Activated gamma-delta T cell treated with anti-CD3 and anti-CD28 coated beads, Interleukin-2, amount 50 U/mL, for 16 hours (primary cell): ENCODE results near the gene AATK.
"Not testable (repeated sequence)": the region's sequence is repeated elsewhere in the genome, so short reads cannot be mapped to it uniquely, and the experiment has no call there.

ENCODE experiments used
- DNase-seq: peaks from one replicate; pipeline ENCODE4 v3.0.0-alpha.2; 2020; ENCODE audit warnings: low read depth

The AATK gene

DNA sequence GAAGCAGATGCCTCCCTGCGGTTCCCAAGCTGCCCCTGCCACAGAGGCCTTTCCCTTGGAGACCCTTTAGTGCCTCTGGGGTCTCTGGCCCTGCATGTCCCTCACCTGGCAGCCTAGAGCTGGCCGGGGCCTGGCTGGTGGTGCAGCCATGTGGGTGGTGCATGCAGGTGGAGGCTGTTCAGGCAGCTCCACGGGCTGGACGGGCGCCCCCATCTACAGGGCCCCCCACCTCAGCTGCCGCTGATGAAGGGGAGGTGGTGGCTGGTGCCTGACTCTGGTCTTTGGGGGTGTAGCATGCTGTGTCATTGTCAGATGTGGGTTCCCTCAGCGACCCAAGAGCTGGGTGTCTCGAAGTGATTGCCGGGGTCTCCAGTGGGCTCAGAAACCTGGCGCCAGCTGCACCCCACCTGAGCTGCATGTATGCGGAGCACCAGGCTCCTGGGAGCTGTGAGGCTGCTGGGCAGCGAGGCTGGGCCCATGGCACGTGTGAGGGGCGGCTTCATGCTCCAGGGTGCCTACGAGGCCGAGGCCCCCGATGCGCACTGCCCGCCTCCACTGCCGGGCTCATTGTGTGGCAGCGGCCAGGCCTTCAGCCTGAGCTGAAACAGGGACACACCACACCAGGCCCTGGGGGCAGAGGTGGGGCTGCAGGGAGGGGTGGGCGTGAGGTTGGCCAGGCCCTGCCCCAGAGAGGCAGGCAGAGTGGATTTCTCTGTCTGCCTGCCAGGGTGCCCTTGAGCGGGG lies 74.1 kb downstream of the AATK start:
- no peak for DNase-seq

DNA sequence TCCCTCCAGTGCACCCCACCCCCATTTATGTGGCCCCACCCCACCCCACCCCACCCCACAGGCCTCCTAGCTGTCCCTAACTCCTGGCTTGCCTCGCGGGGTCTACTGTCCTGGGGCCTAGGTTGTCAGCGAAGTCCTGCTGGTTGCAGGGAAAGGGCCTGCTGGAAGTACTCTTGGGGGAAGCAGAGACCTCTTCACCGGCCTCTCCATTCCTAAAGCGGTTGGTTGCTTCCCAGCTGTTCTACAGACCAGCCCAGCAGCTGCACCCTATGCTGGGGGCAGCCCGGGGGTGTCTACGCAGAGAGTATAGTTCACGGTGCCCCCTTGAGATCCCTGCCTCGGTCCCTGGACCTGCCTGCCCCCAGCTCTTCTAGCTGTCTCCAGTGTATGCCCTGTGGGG lies 74.9 kb downstream of the AATK start:
- no peak for DNase-seq

DNA sequence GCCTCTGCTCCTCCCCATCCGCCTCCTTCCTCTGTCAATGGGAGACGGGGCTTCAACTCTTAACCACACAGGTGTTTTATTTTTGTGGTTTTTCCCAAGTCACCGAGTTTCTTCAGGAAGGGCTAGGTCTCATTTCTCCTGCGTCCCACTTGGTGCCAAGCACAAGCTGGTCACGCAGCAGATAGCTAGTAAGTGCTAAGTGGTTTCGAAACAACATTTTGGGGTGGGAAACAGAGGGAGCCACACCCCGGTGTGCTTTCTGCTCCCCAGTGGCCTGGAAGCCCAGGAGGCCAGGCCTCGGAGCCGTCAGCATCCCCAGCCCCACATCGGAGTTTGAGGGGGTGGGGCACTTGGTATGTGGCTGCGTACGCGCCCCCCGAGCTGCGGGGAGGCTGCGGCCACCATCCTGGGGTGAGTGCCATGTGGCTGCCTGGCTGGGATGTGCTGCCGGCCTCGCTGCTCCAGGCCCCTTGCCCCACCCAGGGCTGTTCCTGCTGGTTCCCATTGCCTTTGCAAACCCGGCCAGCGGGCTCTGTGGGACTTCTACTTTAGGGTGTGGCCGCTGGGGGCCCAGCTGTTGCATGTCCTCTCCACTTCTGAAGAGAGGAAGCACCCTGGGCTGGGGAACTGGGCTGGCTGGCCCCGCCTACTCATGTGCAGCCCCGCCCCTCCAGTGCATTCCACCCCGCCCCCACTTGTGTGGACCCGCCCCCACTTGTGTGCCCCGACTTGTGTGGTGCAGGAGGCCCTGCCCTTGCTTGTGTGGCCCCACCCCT lies 75.5 kb downstream of the AATK start:
- no peak for DNase-seq

DNA sequence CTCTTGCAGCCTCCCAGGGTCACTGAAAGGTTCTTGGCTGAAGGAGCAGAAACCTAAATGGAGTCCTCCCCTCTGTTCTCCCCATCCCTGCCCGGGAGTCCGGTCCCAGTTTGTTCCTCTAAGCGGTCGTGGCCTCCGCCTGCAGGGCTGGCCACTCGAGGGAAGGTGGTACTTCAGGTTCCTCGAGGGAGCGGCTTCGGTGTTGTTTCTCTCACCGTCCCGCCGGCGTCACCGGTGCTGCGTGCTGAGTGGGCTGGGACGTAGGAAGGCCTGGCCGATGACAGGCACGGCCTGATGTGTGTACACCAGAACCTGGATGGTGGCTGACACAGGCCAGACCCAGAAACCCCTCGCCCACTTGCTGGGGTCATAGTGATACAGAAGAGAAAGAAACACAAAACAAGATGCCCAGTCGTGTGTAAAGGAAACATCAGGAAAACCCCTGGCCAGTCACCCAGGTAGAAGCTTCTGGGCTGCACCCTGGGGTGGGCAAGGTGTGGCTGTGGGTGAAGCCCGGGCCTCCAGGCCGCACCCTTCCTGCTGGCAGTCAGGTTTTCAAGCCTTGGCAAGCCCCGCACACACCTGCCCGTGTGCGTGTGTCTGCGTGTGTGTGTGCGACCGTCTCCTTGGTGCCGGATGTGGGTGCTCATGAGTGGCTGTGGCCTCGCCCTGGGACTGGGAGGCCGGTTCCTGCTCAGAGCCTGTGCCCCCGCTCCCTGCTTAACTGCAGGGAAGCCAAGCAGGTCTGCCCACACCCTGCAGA lies 79.1 kb downstream of the AATK start:
- no peak for DNase-seq

DNA sequence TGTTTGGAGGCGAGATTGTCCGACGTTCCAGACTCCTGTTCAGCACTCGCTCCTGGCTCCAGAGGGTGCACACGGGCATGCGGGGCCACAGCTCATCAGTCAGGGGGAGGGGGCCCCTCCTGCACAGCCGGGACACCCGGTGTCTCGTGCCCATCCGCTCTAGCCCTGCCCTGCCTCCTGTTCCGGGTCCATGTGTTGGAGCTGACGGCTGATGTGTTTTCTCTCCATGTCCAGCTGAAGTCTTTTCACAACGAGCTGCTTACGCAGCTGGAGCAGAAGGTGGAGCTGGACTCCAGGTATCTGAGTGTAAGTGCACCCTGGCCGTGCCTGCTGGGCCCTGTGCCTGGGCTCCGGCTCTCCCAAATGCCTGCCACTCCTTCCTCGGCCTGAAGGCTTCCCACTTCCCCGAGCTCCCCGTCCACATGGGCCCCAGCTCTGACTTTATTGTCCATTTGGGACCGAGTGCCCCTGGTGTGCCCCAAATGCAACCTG lies 80.6 kb downstream of the AATK start:
- no peak for DNase-seq

DNA sequence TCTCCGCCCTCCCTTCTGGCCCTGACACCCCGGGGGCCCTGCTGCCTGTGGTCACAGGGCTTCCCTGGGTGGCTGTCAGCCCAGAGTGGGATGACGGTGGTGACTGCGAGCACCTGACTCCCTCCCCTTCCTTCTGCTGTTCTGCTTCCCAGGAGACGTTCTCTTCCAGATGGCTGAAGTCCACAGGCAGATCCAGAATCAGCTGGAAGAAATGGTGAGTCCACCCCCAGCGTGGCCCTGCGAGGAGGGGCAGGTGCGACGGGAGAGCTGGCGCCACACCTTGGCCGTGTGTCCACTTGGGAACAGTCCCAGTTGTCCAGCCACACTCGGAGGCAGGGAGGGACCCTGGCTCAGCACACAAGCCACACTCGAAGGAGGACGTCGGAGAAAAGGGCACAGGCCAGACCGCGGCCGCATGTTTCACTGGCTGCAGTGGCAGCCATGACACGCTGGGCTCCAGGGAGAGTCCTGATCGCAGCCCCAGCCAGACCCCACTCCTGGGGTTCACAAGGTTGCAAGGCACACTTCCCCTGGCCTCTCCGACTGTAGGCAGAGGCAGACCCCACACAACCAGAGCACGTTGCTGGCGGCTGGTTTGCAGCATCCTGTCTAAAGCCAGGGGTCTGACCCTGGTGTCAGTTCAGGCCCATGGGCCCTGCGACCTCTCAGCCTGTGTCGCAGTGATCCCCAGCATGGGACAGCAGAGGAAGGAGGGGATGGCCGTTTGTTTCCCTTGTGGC lies 81.2 kb downstream of the AATK start:
- no peak for DNase-seq

DNA sequence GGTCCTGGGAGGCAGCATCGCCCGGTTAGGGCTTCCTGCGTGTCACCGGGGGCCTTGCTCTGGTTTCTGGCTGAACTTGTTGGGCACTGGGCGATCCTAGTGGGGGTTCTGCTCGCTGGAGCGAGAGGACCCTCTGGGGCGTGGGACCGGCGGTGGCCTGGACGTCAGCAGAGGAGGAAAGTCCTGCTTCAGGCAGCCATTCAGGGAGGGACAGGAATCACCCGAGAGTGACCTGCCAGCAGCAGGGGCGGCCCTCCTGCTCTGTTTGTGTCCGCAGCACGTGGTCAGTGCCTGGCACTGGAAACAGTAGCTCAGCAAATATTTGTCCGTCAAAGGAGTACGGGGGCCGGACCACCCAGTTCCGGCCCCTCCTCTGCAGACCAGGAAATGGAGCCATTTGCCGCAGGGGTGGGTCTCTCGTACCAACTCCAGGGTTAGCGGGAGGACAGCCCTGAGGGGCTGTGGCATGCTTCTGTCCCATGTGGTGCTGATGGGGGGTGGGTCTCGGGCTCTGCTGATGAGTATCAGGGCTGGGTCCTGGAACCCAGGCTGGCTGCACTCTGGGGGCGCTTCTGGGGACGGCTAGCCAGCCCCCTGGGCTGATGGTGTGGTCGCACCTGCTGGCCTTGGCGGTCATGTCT lies 82.8 kb downstream of the AATK start:
- DNase-seq: no peak

DNA sequence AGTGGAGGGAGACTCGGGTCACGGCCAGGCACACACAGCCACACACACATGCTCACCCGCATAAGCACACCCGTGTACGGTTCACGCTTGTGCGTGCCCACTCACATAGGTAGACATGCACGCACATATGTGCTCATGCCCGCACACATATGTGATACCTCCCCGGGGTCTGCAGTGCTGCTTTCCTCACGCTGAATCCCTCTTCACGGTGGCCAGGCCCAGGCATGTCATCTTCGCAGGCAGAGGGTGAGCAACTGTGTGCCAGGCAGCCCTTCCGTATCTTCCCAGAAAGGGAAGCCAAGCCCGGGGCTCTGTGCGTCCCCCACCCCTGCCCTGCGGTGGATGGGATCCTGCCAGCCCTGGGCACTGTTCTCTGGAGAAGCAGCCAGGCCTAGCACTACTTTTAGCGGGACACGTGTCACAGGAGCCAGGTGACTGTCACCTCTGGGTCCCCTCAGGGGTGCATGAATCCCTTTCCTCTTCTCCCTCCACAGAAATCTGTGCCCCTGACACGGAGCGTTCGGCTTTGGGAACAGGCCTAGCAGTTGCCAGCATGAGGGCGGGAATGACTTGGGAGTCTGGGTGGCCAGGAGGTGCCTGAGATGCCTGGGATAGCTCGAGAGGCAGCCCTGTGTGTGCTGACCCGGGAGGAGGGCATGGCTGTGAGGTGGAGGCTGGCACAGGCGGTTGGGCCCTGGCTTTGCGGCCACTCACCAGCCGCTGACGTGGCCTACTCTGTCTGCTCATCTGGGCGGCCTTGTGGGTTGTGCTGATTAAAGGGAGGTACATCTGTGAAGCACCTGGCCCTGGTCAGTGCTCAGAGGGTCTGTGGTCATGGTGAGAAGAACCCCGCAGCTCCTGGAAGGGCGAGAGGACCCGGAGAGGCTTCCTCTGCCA lies 83.6 kb downstream of the AATK start:
- no peak for DNase-seq

DNA sequence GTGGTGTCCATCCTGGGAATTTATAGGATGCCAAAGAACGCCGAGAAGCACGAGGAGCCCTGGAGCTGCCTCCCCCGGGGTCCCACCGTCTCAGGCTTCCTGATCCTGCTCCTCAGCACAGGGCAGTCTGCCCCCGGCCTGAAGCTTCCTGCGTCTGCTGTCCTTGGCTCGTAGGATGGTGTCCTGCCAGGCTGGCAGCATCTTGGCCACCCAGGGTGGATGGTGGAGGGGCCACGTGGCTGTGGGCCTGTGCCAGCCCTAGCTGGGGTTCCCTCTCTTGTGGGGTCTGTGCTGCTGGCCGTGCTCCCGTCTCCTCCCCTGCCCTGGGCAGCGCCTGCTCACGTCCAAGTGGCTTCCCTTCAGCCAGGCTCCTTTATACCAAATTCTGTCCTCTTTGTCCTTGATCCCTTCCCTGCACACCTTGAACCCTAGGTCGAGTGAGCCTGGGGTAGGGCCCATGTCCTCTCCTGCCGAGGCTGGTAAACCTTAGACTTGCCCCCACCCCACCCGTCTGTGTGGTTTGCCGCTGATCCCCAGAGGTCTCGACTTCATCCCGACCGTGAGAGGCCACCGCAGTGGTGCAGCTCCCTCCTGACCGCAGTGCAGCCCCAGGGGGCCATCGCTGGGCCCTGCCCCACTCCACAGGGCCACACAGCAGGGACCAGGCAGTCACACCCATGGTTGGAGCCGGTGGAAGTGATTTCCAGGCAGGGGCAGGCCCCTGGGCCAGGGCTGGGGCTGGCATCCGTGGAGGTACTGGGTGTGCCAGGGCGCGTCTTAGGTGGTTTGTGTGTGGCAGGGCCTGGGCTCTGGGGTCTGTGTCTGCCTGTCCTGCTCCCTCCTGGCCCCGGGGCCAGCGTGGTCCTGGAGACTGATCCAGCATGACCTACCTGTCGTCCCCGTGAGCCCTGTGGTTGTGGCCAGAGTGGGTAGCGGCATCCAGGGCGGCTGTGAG lies 84.5 kb downstream of the AATK start:
- no peak for DNase-seq

DNA sequence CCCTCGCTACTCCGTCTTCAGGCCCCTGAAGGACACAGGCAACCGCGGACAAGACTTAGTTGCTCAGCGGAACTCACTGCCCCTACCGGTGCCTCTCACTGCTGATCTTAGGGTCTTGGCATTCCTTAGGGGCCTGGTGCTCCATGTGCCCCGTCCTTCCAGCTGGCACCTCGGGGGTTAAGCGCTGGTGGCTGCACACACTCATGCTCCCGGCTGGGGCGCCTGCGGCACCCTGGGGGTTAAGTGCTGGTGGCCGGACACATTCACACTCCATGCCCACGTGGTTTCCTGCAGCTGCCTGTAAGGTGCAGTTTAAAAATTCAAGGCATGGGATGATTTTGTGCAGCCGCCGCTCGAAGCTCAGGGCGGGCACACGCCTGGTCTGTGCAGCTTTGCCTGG lies 86.0 kb downstream of the AATK start:
- no peak for DNase-seq

DNA sequence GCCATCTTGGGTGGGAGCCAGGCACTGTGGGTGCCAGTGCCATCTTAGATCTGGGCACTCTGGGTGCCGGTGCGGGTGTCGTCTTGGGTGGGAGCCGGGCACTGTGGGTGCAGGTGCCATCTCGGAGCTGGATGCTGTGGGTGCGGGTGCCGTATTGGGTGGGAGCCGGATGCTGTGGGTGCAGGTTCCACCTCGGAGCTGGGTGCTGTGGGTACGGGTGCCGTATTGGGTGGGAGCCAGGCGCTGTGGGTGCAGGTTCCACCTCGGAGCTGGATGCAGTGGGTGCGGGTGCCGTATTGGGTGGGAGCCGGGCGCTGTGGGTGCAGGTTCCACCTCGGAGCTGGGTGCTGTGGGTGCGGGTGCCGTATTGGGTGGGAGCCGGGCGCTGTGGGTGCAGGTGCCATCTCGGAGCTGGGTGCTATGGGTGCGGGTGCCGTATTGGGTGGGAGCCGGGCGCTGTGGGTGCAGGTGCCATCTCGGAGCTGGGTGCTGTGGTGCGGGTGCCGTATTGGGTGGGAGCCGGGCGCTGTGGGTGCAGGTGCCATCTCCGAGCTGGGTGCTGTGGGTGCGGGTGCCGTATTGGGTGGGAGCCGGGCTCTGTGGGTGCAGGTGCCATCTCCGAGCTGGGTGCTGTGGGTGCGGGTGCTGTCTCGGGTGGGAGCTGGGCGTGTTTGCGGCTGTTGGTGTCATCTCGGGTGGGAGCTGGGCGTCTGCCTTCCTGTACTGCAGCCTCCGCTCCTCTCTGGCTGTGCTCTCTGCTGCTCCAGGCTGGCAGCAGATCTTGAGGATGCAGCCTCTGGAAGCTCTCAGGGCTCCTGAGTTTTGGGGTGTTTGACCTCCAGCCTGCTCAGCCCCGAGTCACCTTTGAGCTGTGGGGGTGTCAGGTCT lies 87.8 kb downstream of the AATK start:
- not testable (repeated sequence) for DNase-seq

DNA sequence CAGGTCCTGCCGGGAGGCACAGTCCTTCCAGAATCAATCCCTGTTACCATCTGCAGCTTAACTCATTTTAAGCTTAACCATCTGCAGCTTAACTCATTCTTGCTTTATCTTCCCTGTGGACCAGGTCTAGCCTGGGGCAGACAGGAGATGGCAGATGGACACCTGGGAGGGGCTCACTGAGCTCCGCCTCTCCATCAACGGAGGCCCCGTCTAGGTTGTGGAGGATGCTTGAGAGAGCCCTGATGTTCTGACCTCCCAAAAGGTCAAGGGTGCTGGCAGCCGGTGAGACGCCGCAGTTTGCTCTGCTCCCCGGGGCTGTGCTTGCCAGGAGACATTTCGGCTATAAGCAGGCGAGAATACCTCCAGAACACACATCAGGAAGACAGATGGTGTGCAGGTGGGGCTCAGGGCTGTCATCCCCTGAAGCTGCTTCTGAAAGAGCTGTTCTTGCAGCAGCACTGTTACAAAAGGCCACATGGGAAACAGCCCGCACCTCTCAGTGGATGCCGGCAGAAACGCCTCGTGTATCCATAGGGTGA lies 89.8 kb downstream of the AATK start:
- DNase-seq: no peak

DNA sequence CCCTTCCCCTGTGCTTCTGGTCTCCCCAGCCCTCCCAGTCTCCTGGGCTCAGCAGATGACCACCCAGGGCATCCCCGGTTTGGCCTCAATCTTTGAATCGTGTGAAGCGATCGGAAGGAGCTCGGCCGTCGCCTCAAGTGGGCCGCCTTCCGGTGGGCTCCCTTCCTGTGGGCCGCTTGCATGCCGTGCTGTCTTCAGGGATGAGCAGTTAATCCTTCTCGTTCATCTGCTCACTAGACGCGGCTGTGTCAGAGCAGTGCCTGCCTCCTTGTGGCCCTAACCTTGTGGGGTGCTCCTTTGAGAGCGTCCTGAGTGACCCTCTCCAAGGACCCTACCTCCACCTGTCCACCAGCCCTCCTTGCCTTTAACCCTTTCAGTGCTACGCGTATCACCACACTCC lies 90.7 kb downstream of the AATK start:
- no peak for DNase-seq

DNA sequence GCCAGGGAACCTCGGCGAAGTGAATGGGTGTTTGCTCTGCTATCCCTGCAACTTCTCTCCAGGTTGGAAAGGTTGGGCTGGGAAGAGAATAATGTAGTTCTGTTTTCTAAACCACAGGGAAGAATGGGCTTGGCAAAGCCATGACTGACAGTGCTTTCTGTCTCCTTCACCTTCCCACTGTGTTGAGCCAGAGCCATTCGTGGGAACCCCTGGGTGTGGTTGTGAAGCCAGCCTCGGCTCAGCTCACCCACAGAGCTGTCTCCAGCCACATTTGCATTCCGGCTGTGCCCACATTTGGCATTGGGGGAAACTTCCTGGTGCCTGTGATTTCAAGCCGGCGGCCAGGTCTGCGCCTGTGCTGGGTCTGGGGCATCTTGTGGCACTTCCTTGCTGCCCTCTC lies 91.1 kb downstream of the AATK start:
- DNase-seq: no peak

DNA sequence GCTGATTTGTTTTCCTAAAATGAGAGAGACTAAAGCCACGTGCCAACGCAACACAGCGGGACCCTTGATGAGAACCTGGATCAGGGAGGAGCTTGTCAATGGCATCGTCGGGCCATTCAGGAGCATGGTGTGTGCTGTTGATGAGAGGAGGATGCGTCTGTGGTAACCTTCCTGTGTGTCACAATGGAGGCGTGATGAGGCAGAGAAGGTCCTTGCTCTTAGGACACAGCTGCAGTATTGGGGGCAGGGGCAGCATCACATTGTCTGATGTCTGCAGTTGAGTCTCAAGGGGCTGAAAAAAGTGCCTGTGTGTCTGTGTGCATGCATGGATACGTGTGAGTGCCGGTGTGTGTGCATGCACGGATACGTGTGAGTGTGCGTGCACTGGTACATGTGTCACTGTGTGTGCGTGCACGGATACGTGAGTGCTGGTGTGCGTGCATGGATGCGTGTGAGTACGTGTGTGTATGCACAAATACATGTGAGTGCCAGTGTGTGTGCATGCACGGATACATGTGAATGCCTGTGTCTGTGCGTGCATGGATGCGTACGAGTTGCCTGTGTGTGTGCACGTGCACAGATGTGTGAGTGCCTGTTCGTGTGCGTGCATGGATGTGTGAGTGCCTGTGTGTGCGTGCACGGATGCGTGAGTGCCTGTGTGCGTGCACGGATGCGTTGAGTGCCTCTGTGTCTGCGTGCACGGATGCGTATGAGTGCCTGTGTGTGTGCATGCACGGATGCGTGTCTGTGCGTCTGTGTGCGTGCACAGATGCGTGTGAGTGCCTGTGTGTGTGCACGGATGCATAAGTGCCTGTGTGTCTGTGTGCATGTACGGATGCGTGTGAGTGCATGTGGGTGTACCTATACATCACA lies 91.8 kb downstream of the AATK start:
- no peak for DNase-seq

DNA sequence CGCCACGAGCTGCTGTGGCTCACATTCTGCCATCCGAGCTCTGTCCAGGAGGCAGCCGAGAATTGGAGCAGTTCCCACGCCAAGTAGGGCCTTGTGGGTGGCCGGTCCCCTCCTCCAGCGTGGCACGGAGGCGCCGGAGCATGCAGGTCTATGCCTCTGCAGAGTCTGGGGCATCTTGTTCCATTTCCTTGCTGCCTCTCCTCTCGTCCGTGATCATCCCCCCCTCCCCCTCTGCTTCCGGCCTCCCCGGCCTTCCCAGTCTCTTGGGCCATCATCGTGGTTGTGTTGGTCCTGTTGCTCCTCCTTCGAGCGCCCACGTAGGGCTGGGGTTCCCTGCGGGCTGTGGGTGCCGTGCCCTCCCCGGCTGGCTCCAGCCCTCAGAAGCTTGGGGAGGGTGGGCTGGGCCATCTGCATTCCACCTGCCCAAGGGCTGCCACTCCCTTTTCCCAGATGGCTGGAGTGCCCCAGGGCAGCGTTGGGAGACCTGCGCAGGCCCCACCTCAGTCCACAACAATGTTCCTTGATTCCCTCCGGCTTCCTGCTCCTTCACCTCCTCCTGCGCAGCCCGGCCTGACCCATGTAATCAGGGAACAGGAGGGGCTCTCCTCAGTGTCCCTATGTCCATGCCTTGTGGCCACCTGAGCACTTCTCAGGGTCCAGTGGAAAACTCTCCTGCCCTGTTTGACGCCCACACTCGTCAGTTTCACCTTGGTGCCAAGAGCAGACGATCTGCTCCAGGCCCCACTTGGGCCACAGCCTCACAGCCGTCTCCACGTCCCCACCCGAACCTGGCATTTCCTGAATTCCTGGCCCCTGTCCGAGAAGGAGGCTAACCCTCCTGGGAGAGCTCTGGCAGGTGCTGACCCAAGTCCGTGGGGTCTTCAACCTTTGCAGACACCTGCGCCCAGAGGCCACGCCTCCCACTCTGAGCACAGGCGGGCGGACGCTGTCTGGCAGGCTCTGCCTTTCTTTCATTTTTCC lies 94.0 kb downstream of the AATK start:
- no peak for DNase-seq
